ENCODE results near the gene AMY2A.
"Not testable (repeated sequence)": the region's sequence is repeated elsewhere in the genome, so short reads cannot be mapped to it uniquely, and the experiment has no call there.

Gene AMY2A

DNA sequence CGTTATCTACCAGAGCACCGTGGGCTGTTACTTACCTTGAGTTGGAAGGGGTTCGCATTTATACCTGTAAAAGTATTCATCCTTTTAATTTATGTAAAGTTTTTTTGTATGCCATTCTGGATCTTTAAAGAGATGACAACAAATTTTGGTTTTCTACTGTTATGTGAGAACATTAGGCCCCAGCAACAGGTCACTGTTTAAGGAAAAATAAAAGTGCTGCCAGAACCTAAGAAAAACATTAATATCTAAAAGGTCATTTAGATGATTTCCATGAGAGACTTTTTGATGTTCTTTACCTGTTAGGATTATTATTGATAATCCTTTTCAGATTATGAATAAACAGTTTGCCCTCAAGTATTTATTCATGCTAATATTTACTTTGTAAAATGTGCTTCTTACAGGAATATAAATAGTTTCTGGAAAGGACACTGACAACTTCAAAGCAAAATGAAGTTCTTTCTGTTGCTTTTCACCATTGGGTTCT is at the start of gene AMY2A:
AMY2A (plus strand) TSS at position 434 of the 484 bp plus-strand sequence; CDS start at position 448, 14 bp downstream.
- not testable (repeated sequence) for H3K4me1 ChIP-seq (ENCODE audit: control insufficient read depth, insufficient read depth, low read length); H3K36me3 ChIP-seq (ENCODE audit: control insufficient read depth, insufficient read depth, low read length); H3K4me3 ChIP-seq (ENCODE audit: low read depth, low read length); H3K9me3 ChIP-seq (ENCODE audit: control insufficient read depth, insufficient read depth, low read length); H3K9ac ChIP-seq (ENCODE audit: low read depth, low read length); H3K27me3 ChIP-seq (ENCODE audit: control insufficient read depth, insufficient read depth, low read length)

DNA sequence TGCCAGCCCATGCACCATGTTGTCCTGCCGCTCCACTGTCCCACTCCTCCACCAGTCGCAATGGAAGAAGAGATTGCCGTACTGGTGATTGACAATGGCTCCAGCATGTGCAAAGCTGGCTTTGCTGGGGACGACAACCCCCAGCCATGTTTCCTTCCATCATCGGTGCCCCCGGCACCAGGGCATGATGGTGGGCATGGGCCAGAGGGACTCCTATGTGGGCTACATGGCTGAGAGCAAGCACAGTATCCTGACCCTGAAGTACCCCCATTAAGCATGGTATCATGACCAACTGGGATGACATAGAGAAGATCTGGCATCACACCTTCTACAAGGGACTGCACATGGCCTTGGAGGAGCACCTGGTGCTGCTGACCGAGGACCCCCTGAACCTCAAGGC is 47.7 kb upstream of the AMY2A start:
- Histone ChIP-seq H3K9me3 (ENCODE audit: control insufficient read depth, insufficient read depth, low read length) (peaks cover 5% of the 10 kb centered on the region), H3K9ac (ENCODE audit: low read depth, low read length) (no peak overlapping the region), H3K36me3 (ENCODE audit: control insufficient read depth, insufficient read depth, low read length) (no peaks in the 10 kb centered on the region), H3K4me1 (ENCODE audit: control insufficient read depth, insufficient read depth, low read length) (no peaks in the 10 kb centered on the region), H3K27me3 (ENCODE audit: control insufficient read depth, insufficient read depth, low read length) (no peaks in the 10 kb centered on the region), H3K4me3 (ENCODE audit: low read depth, low read length) (no peak overlapping the region)

DNA sequence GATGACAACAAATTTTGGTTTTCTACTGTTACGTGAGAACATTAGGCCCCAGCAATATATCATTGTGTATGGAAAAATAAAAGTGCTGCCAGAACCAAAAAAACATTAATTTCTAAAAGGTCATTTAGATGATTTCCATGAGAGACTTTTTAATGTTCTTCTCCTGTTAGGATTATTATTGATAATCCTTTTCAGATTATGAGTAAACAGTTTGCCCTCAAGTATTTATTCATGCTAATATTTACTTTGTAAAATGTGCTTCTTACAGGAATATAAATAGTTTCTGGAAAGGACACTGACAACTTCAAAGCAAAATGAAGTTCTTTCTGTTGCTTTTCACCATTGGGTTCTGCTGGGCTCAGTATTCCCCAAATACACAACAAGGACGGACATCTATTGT is 45.9 kb upstream of the AMY2A start, which contains the start of gene AMY2B:
AMY2B (plus strand) TSS at position 301 of the 400 bp plus-strand sequence; CDS start at position 315, 14 bp downstream.
- not testable (repeated sequence) for H3K9ac ChIP-seq (ENCODE audit: low read depth, low read length); H3K9me3 ChIP-seq (ENCODE audit: control insufficient read depth, insufficient read depth, low read length); H3K27me3 ChIP-seq (ENCODE audit: control insufficient read depth, insufficient read depth, low read length); H3K36me3 ChIP-seq (ENCODE audit: control insufficient read depth, insufficient read depth, low read length); H3K4me3 ChIP-seq (ENCODE audit: low read depth, low read length); H3K4me1 ChIP-seq (ENCODE audit: control insufficient read depth, insufficient read depth, low read length)

DNA sequence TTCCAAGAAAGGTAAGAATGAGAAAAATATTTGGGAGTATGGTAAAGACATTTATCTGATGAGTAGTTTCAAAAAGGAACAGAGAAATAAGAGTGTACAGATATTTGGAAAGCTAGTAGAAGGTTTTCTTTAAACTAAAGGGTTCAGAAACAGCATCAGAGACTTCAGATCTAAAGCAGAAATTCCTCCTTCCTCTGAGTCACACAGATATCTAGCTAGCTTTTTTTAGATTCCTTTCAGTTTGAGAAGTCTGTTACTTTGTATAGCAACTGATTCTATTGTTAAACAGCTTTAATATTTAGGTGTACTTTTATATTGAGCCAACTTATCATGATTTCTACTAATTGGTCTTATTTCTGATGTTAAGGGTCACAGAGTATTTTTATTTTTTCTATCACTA is 41.2 kb upstream of the AMY2A start:
- no peak overlapping the region for H3K9ac ChIP-seq (ENCODE audit: low read depth, low read length)
- H3K36me3 ChIP-seq (ENCODE audit: control insufficient read depth, insufficient read depth, low read length): no peaks in the 10 kb centered on the region
- no peak overlapping the region for H3K4me3 ChIP-seq (ENCODE audit: low read depth, low read length)
- no peaks in the 10 kb centered on the region for H3K27me3 ChIP-seq (ENCODE audit: control insufficient read depth, insufficient read depth, low read length)
- H3K9me3 ChIP-seq (ENCODE audit: control insufficient read depth, insufficient read depth, low read length): no peaks in the 10 kb centered on the region
- H3K4me1 ChIP-seq (ENCODE audit: control insufficient read depth, insufficient read depth, low read length): no peaks in the 10 kb centered on the region

DNA sequence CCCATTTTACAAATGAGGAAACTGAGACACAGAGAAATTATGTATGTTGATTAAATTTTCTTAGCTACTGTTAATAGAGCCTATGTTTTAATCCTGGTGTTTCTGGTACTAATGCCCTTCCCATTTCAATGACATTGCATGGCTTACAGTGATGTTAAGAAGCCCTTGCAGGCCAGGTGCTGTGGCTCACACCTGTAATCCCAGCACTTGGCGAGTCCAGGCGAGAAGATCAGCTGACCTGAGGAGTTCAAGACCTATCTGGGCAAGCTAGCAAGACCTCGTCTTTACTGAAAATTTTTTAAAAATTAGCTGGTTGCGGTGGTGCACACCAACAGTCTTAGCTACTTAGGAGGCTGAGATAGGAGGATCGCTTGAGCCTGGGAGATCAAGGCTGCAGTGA is 40.4 kb upstream of the AMY2A start:
- H3K4me3 ChIP-seq (ENCODE audit: low read depth, low read length); H3K9me3 ChIP-seq (ENCODE audit: control insufficient read depth, insufficient read depth, low read length); H3K9ac ChIP-seq (ENCODE audit: low read depth, low read length); H3K36me3 ChIP-seq (ENCODE audit: control insufficient read depth, insufficient read depth, low read length); H3K4me1 ChIP-seq (ENCODE audit: control insufficient read depth, insufficient read depth, low read length); H3K27me3 ChIP-seq (ENCODE audit: control insufficient read depth, insufficient read depth, low read length): not testable (repeated sequence)

DNA sequence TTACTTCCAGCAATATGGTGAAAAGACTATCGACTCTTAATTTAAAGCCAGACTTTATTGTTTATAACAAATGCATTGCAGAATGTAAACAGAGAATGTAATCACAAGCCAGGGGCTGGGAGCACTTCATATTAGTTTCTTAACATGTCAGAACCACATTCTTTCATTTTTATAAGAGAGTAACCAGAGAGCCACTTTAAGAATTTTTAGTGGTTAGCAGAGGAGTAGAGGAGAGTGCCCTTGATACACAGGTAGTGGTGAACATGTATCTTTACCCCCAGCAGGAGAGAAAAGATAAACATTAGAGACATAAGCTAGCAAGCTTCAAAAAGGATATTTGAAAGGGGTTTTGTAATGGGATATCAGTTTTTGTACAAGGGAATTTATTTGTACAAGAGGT is 34.8 kb upstream of the AMY2A start:
- H3K9ac ChIP-seq (ENCODE audit: low read depth, low read length): no peak overlapping the region
- no peaks in the 10 kb centered on the region for H3K27me3 ChIP-seq (ENCODE audit: control insufficient read depth, insufficient read depth, low read length)
- no peak overlapping the region for H3K4me3 ChIP-seq (ENCODE audit: low read depth, low read length)
- H3K4me1 ChIP-seq (ENCODE audit: control insufficient read depth, insufficient read depth, low read length): no peaks in the 10 kb centered on the region
- no peaks in the 10 kb centered on the region for H3K36me3 ChIP-seq (ENCODE audit: control insufficient read depth, insufficient read depth, low read length)
- no peaks in the 10 kb centered on the region for H3K9me3 ChIP-seq (ENCODE audit: control insufficient read depth, insufficient read depth, low read length)

DNA sequence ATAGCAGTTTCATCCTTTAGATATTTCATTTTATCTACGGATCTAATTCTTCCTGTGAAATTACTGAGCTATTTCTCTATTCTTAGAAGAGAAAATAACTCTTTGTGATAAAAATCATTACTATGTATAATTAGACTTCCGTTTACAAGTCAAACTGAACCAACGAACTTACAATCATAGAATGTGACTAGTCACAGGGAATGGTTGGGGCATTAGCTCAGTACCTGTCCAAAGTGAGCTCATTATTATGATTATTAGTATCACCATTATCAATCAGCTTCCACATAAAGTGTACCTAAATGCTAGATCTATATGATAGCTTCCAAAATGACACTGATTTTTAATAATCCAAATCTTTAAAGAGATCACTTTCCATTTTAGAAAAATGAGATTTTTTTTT is 33.3 kb upstream of the AMY2A start:
- Histone ChIP-seq H3K27me3 (ENCODE audit: control insufficient read depth, insufficient read depth, low read length) (no peaks in the 10 kb centered on the region), H3K9me3 (ENCODE audit: control insufficient read depth, insufficient read depth, low read length) (peaks cover 3% of the 10 kb centered on the region), H3K4me1 (ENCODE audit: control insufficient read depth, insufficient read depth, low read length) (no peaks in the 10 kb centered on the region), H3K9ac (ENCODE audit: low read depth, low read length) (no peak overlapping the region), H3K36me3 (ENCODE audit: control insufficient read depth, insufficient read depth, low read length) (no peaks in the 10 kb centered on the region), H3K4me3 (ENCODE audit: low read depth, low read length) (no peak overlapping the region)

DNA sequence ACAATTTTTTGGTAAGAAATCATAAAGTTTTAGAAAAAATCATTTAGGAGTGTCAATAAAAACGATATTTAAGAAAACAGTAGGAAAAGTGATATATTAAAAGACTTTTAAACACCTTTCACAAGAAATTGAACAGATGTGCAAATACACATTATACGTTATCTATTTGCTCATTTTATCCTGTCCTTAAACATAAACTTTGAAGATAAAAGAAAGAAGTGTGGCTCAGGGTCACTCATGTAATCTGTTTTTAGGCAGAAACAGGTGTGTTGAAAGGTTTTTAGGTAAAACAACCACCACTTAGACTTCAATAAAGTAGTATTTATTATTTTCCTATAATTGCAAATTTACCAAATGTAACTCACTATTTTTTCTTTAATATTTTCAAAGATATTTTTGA is 32.7 kb upstream of the AMY2A start:
- H3K4me1 ChIP-seq (ENCODE audit: control insufficient read depth, insufficient read depth, low read length): no peaks in the 10 kb centered on the region
- no peaks in the 10 kb centered on the region for H3K27me3 ChIP-seq (ENCODE audit: control insufficient read depth, insufficient read depth, low read length)
- H3K4me3 ChIP-seq (ENCODE audit: low read depth, low read length): no peak overlapping the region
- H3K36me3 ChIP-seq (ENCODE audit: control insufficient read depth, insufficient read depth, low read length): no peaks in the 10 kb centered on the region
- H3K9me3 ChIP-seq (ENCODE audit: control insufficient read depth, insufficient read depth, low read length): peaks cover 6% of the 10 kb centered on the region
- H3K9ac ChIP-seq (ENCODE audit: low read depth, low read length): no peak overlapping the region

DNA sequence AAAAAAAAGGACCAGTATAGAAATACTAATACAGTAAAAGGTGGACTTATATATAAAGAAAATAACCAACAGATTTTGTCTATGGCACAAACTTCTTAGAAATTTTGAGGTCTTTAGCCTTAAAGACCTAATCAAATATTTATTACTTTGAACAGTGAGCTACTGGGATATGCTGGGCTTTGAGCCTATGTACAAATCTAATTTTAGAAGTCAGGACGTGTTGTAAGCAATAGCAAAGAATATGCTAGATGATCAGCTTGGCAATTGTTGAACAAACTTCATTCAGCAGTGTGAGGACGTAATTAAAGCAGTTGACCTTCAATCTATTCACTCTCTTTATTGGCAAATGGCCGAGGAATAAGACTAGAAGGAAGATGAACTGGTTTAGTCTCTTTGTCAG is 14.5 kb upstream of the AMY2A start:
- not testable (repeated sequence) for H3K9ac ChIP-seq (ENCODE audit: low read depth, low read length); H3K9me3 ChIP-seq (ENCODE audit: control insufficient read depth, insufficient read depth, low read length); H3K36me3 ChIP-seq (ENCODE audit: control insufficient read depth, insufficient read depth, low read length); H3K4me3 ChIP-seq (ENCODE audit: low read depth, low read length); H3K4me1 ChIP-seq (ENCODE audit: control insufficient read depth, insufficient read depth, low read length); H3K27me3 ChIP-seq (ENCODE audit: control insufficient read depth, insufficient read depth, low read length)

DNA sequence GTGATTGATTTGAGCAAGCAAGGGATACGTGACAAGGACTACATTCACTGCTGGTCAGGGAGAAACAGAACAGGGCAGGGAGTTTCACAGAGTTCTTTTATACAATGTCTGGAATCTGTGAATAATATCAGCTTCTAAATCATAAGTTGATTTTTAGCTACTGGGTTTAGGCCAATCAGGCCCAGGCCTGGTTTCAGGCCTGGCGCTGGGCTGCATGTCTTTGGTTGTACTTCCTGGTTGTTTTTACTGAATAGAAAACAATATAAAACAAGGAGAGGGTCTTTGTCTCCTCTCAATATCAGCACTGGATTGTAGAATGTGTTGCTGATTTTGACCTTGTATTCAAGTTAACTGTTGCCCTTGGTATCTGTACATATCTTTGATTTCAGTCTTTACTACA is 865 bp upstream of the AMY2A start:
- Histone ChIP-seq H3K36me3 (ENCODE audit: control insufficient read depth, insufficient read depth, low read length) (no peaks in the 10 kb centered on the region), H3K9ac (ENCODE audit: low read depth, low read length) (no peak overlapping the region), H3K27me3 (ENCODE audit: control insufficient read depth, insufficient read depth, low read length) (no peaks in the 10 kb centered on the region)

DNA sequence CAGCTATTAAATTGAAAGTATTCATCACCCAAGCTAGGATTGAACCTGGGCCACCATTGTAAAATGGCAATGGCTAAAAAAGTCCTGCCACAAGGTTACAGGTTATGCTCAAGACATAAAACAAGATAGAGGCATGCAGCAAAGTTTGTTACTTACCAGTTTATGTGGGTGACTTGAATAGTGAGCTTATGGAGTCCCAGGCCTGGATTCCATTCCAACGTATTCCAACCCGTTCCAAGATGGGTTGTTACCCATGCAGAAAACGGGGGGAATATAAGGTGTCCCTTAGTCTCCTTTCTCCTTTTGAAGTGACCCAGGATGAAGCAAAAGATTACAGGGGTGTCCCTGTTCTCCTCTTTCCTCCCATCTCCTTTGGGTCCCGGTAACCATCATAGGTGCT is 10.2 kb downstream of the AMY2A start:
- not testable (repeated sequence) for H3K36me3 ChIP-seq (ENCODE audit: control insufficient read depth, insufficient read depth, low read length); H3K4me1 ChIP-seq (ENCODE audit: control insufficient read depth, insufficient read depth, low read length); H3K9ac ChIP-seq (ENCODE audit: low read depth, low read length); H3K4me3 ChIP-seq (ENCODE audit: low read depth, low read length); H3K9me3 ChIP-seq (ENCODE audit: control insufficient read depth, insufficient read depth, low read length); H3K27me3 ChIP-seq (ENCODE audit: control insufficient read depth, insufficient read depth, low read length)

More for the DNA sequence above, 865 bp upstream of the AMY2A start:
- Histone ChIP-seq H3K4me1 (ENCODE audit: control insufficient read depth, insufficient read depth, low read length) (no peaks in the 10 kb centered on the region), H3K9me3 (ENCODE audit: control insufficient read depth, insufficient read depth, low read length) (no peaks in the 10 kb centered on the region), H3K4me3 (ENCODE audit: low read depth, low read length) (no peak overlapping the region)

DNA sequence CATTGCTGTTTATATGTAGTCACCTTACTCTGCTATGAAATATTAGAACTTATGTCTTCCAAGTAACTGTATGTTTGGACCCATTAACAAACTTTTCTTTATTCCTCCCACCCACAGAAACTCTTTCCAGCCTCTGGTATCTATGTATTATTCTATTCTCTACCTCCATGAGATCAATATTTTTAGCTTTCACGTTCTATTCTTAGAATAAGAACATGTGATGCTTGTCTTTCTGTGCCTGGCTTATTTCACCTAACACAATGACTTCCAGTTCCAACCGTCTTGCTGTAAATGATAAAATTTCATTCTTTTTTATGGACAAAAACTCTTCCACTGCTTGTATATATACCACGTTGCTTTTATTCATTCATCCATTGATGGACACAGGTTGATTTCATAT is 24.0 kb downstream of the AMY2A start:
- not testable (repeated sequence) for H3K9ac ChIP-seq (ENCODE audit: low read depth, low read length); H3K4me1 ChIP-seq (ENCODE audit: control insufficient read depth, insufficient read depth, low read length); H3K36me3 ChIP-seq (ENCODE audit: control insufficient read depth, insufficient read depth, low read length); H3K27me3 ChIP-seq (ENCODE audit: control insufficient read depth, insufficient read depth, low read length); H3K9me3 ChIP-seq (ENCODE audit: control insufficient read depth, insufficient read depth, low read length); H3K4me3 ChIP-seq (ENCODE audit: low read depth, low read length)

DNA sequence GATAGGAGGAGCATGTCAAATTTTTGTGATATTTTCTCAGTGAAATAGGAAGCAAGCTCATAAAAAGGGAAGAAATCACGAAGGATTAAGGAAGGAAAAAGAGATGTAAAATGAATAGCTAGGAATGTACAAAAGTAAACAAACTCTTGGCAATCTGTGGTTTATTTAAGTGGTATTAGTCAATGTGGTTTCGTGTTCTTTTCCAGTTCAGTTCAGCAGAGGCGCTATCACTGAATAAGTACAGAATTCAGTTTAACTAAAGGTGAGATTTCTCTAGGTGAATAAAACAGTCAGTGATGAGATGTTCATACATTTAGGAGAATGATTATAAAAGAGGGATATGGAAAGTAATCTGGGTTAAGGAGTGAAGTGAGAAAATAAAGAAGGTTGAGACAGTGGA is 26.7 kb downstream of the AMY2A start:
- H3K9me3 ChIP-seq (ENCODE audit: control insufficient read depth, insufficient read depth, low read length); H3K36me3 ChIP-seq (ENCODE audit: control insufficient read depth, insufficient read depth, low read length); H3K4me3 ChIP-seq (ENCODE audit: low read depth, low read length); H3K9ac ChIP-seq (ENCODE audit: low read depth, low read length); H3K4me1 ChIP-seq (ENCODE audit: control insufficient read depth, insufficient read depth, low read length); H3K27me3 ChIP-seq (ENCODE audit: control insufficient read depth, insufficient read depth, low read length): not testable (repeated sequence)
